ENCODE results near the gene NR2E1. TPM values are rescaled to one million over a fixed set of nuclear protein-coding genes. Genes with fewer than 3 reads are reported as not detected.
A peak's percentile ranks its signal among the peaks of the same experiment; 100 is the strongest.

Gene NR2E1
- total RNA-seq, 6 experiments from 2014 or later: not detected

GRCh38 chr6:108180266-108180665 lies 14.4 kb downstream of the NR2E1 start:
- Histone ChIP-seq H3K27ac (no peak overlapping the region), H3K36me3 (no peaks in the 10 kb centered on the region), H3K4me1 (peaks cover 0 to 10% (median 0%) of the 10 kb centered on the region in 4 donors), H3K4me3 (no peak overlapping the region), H3K27me3 (peaks cover 0 to 7% of the 10 kb centered on the region in 2 donors), H3K9me3 (no peaks in the 10 kb centered on the region)
- intact Hi-C loops (cut with DNase I): no loop called here
- TF ChIP-seq CTCF (IDR thresholded peaks at IDR 0.05) (no peak), POLR2A (IDR thresholded peaks at IDR 0.05) (no peak)
- WGBS (ENCODE audit: insufficient coverage, low coverage, low lambda C conversion rate, missing lambda C conversion rate): 39% methylated on average over 1 of the region's 1 CpG
- ATAC-seq (no peak), DNase-seq (no peak)

GRCh38 chr6:108180776-108181175 lies 15.0 kb downstream of the NR2E1 start:
- Histone ChIP-seq H3K27me3 (peaks cover 0 to 4% of the 10 kb centered on the region in 2 donors), H3K4me1 (peaks cover 0 to 5% (median 0%) of the 10 kb centered on the region in 4 donors), H3K27ac (no peak overlapping the region), H3K4me3 (no peak overlapping the region), H3K36me3 (no peaks in the 10 kb centered on the region), H3K9me3 (no peaks in the 10 kb centered on the region)
- intact Hi-C loops (cut with DNase I): no loop called here
- TF ChIP-seq POLR2A (IDR thresholded peaks at IDR 0.05) (no peak), CTCF (IDR thresholded peaks at IDR 0.05) (no peak)
- DNase-seq: no peak
- 51% methylated on average over 6 of the region's 6 CpGs for WGBS (ENCODE audit: insufficient coverage, low coverage, low lambda C conversion rate, missing lambda C conversion rate)
- ATAC-seq: no peak

GRCh38 chr6:108186226-108186625 lies 20.4 kb downstream of the NR2E1 start:
- ATAC-seq (no peak), DNase-seq (peak in 1 of 3 donors; percentile 2)
- Histone ChIP-seq H3K9me3 (no peaks in the 10 kb centered on the region), H3K4me1 (no peaks in the 10 kb centered on the region), H3K27me3 (no peaks in the 10 kb centered on the region), H3K4me3 (no peak overlapping the region), H3K36me3 (no peaks in the 10 kb centered on the region), H3K27ac (no peak overlapping the region)
- 68% methylated on average over 2 of the region's 2 CpGs for WGBS (ENCODE audit: insufficient coverage, low coverage, low lambda C conversion rate, missing lambda C conversion rate)
- intact Hi-C loops (cut with DNase I): no loop called here
- TF ChIP-seq POLR2A (IDR thresholded peaks at IDR 0.05): no peak
- TF ChIP-seq CTCF (IDR thresholded peaks at IDR 0.05): no peak

GRCh38 chr6:108187519-108187918 lies 21.7 kb downstream of the NR2E1 start:
- H3K9me3 ChIP-seq: no peaks in the 10 kb centered on the region
- H3K4me3 ChIP-seq: no peak overlapping the region
- no peaks in the 10 kb centered on the region for H3K27me3 ChIP-seq
- TF ChIP-seq POLR2A (IDR thresholded peaks at IDR 0.05) (no peak), CTCF (IDR thresholded peaks at IDR 0.05) (no peak)
- H3K36me3 ChIP-seq: no peaks in the 10 kb centered on the region
- DNase-seq (no peak), ATAC-seq (no peak)
- no peaks in the 10 kb centered on the region for H3K4me1 ChIP-seq
- no peak overlapping the region for H3K27ac ChIP-seq
- WGBS (ENCODE audit: insufficient coverage, low coverage, low lambda C conversion rate, missing lambda C conversion rate): 87% methylated on average over 5 of the region's 9 CpGs
- intact Hi-C loops (cut with DNase I): no loop called here

GRCh38 chr6:108193131-108193530 lies 27.3 kb downstream of the NR2E1 start:
- peak; percentile 82 to 96 (median 94) for ATAC-seq
- DNase-seq: peak in 2 of 3 donors; percentile 51 to 60
- no peaks in the 10 kb centered on the region for H3K27me3 ChIP-seq
- H3K4me1 ChIP-seq: peaks cover 0 to 4% (median 0%) of the 10 kb centered on the region in 4 donors
- TF ChIP-seq CTCF (IDR thresholded peaks at IDR 0.05): no peak
- TF ChIP-seq POLR2A (IDR thresholded peaks at IDR 0.05): no peak
- WGBS (ENCODE audit: insufficient coverage, low coverage, low lambda C conversion rate, missing lambda C conversion rate): 6% methylated on average over 1 of the region's 1 CpG
- intact Hi-C loops (cut with DNase I): no loop called here
- no peaks in the 10 kb centered on the region for H3K36me3 ChIP-seq
- H3K9me3 ChIP-seq: no peaks in the 10 kb centered on the region
- no peak overlapping the region for H3K4me3 ChIP-seq
- H3K27ac ChIP-seq: no peak overlapping the region
